ENCODE results near the gene TRIO.

DNA sequence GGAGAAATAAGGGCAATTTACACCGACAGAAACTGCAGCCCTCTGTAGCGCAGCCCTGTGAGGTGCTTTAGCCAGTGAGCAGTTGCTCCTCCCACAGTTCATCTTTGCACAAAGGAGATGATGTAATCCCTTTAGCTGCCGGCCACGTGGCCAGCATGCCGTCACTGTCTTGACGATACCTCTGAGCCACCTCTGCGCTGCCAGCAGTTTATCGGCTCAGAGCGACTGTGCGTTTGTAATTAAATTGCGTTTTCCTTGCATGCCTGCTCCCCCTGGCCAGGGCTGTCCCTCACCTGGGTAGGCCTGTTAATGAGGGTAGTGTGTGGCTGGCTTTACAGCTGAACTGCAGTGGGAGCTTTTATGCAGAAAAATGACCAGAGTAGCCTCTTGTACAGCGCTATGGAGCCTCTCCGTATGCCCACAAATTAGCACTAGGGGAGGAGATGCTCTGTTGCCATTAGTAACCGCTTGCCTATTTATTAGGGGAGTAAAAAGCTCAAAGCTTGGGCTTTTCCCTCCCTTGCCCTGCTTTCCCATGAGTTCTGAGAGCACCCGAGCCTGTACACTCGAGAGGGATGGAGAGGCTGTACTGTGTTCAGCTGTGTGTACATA lies 107.0 kb downstream of the TRIO start:
- TF ChIP-seq POLR2AphosphoS5 (IDR thresholded peaks at IDR 0.05), result peak in 2 of 3 donors; percentile 14 to 21
- TF ChIP-seq, protein P1, sequence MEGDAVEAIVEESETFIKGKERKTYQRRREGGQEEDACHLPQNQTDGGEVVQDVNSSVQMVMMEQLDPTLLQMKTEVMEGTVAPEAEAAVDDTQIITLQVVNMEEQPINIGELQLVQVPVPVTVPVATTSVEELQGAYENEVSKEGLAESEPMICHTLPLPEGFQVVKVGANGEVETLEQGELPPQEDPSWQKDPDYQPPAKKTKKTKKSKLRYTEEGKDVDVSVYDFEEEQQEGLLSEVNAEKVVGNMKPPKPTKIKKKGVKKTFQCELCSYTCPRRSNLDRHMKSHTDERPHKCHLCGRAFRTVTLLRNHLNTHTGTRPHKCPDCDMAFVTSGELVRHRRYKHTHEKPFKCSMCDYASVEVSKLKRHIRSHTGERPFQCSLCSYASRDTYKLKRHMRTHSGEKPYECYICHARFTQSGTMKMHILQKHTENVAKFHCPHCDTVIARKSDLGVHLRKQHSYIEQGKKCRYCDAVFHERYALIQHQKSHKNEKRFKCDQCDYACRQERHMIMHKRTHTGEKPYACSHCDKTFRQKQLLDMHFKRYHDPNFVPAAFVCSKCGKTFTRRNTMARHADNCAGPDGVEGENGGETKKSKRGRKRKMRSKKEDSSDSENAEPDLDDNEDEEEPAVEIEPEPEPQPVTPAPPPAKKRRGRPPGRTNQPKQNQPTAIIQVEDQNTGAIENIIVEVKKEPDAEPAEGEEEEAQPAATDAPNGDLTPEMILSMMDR (IDR thresholded peaks at IDR 0.05), result no peak

All from transverse colon (tissue), 4 donors.